Fibroblast of the aortic adventitia (primary cell): ENCODE measurements around the gene CUBN. TPM values are rescaled to one million over a fixed set of nuclear protein-coding genes. Genes with fewer than 3 reads are reported as not detected.
A peak's percentile ranks its signal among the peaks of the same experiment; 100 is the strongest.

Experiments used
- DNase-seq: peaks from one replicate; pipeline ENCODE4 v3.0.0-alpha.2; 2010; ENCODE audit warnings: low read depth
- H3K4me3 ChIP-seq: 2 replicates; pipeline ENCODE4 v1.5.1; 2011; ENCODE audit warnings: low read depth, mild to moderate bottlenecking, control low read depth, low read length, moderate library complexity
- total RNA-seq: library from RNA; depleted of rRNA; stranded (reverse); fragments of >200 nt; gene quantifications from 2 replicates; pipeline ENCODE4 v1.2.3, GENCODE V29; 2012; ENCODE audit warnings: low replicate concordance
- TF ChIP-seq, protein P1 (sequence below): IDR thresholded peaks from 2 replicates; pipeline ENCODE4 v1.5.1; 2011; ENCODE audit warnings: mild to moderate bottlenecking, low read length, control low read depth, inconsistent platforms; ENCODE audit not compliant: insufficient read depth

Gene CUBN
- total RNA-seq, 1 donor: 4.2 TPM

DNA sequence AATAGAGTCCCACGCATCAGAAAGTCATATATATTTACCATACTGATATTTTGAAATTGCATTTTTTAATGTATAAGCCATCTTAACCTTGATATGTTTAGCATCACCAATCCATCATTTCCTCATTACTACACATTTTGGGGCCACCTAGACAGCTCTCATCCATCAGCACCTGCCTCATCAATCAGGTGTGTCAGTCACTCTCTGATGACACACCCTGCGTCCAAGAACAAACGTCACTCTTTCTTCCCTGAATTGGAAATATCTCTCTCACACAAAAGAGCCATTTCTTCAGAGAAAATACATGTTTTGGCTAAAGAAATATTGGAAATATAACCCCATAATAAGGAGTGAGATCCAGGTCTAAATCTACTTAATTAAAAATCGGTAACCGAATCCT is 273.5 kb downstream of the CUBN start:
- TF ChIP-seq, protein P1, sequence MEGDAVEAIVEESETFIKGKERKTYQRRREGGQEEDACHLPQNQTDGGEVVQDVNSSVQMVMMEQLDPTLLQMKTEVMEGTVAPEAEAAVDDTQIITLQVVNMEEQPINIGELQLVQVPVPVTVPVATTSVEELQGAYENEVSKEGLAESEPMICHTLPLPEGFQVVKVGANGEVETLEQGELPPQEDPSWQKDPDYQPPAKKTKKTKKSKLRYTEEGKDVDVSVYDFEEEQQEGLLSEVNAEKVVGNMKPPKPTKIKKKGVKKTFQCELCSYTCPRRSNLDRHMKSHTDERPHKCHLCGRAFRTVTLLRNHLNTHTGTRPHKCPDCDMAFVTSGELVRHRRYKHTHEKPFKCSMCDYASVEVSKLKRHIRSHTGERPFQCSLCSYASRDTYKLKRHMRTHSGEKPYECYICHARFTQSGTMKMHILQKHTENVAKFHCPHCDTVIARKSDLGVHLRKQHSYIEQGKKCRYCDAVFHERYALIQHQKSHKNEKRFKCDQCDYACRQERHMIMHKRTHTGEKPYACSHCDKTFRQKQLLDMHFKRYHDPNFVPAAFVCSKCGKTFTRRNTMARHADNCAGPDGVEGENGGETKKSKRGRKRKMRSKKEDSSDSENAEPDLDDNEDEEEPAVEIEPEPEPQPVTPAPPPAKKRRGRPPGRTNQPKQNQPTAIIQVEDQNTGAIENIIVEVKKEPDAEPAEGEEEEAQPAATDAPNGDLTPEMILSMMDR: no peak
- no peak overlapping the region for H3K4me3 ChIP-seq
- DNase-seq: no peak

DNA sequence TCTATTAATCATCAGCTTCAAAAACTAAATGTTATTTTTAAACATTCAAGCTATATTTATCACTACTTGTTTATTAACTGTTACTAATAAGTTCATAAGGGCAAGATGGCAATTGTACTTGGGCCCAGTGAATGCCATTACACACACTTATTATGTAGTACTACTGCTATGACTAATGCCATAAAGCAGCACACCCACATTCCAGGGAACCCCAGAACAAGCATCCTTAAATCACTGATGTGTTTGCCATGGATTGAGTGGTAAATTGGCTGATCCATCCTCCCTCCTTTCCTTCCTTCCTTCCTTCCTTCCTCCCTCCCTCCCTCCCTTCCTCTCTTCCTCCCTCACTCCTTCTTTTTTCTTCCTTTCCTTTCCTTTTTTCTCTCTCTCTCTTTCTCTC is 275.0 kb downstream of the CUBN start:
- TF ChIP-seq, protein P1: no peak
- no peak overlapping the region for H3K4me3 ChIP-seq
- DNase-seq: peak; percentile 49

DNA sequence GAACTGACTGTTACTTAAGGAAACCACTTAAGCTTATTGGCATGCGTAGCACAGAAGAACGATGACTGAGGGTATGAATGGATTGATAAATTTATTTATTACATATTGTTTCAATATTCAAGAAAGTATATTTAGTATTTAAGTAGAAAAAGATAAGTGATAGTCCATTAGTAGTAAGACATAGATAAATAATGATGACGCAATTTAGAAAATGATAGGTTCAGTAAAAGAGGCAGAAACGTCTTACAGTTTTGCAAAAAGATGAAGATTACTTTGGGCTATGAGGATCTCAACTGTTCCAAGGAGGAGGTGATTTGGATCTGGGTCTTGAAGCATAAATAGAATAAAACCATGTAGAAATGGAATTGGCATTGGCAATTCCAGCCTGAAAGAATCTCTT is 275.8 kb downstream of the CUBN start:
- TF ChIP-seq, protein P1: no peak
- DNase-seq: no peak
- H3K4me3 ChIP-seq: no peak overlapping the region

DNA sequence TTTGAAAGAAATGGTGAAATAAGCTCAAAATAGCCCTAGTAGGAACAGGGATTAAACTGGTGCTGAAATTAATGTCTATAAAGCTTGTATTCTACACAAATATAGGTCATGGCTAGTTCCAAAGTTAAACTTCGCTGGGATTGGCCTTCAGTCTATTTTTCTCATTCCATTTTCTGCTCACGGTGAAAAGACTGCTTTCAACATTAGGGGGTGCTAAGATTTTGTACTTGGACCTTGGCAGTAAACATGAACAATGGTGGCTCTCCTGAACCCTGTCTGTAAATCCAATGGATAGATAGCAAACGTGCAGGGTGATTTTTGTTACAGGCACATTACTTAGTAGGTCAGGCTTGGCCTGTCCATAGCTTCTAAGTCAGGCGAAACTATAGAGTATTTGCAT is 276.4 kb downstream of the CUBN start:
- H3K4me3 ChIP-seq: no peak overlapping the region
- DNase-seq: peak; percentile 69

DNA sequence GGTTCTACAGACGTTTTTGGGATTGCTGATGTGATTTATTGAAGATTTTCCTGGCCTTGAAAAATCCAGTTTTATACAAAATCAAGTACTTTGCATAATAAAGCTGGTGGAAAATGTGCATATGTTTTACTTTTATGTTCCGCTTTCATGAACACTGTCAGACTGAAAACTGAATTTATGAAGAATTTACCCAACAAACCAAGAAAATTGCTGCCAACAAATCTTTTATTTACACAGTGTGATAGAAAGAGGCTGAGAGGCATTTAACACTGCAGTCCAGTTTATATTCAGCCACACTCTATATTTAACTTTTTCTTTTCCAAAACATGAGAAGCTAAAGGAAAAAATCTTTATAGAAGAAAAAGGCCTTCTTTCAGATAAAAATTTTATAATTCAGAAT is 277.0 kb downstream of the CUBN start:
- H3K4me3 ChIP-seq: no peak overlapping the region
- no peak for DNase-seq
- TF ChIP-seq, protein P1: no peak

More for the DNA sequence above, 276.4 kb downstream of the CUBN start:
- TF ChIP-seq, protein P1: peak; percentile 59

DNA sequence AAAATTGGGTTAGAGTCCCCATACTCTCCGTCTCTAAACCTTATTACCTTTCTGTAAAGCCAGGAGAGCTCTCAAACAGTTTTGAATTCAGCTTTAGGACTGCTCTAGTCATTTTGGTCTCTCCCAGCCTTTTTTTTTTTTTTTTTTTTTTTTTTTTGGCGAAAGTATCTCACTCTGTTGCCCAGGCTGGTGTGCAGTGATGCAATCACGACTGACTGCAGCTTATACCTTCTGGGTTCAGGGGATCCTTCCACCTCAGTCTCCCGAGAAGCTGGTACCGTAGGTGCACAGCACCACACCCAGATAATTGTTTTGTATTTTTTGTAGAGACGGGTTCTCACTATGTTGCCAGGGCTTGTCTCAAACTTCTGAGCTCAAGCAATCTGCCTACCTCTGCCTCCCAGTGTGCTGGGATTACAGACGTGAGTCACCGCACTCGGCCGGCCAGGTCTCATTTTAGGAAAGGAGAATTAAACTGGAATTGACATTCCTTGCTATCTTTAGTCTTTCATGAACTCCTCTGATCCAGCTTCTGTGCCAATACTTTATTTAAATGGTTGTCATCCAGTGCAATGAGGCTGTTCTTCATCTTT is 281.0 kb downstream of the CUBN start:
- TF ChIP-seq, protein P1: no peak
- peak; percentile 49 for DNase-seq
- no peak overlapping the region for H3K4me3 ChIP-seq

DNA sequence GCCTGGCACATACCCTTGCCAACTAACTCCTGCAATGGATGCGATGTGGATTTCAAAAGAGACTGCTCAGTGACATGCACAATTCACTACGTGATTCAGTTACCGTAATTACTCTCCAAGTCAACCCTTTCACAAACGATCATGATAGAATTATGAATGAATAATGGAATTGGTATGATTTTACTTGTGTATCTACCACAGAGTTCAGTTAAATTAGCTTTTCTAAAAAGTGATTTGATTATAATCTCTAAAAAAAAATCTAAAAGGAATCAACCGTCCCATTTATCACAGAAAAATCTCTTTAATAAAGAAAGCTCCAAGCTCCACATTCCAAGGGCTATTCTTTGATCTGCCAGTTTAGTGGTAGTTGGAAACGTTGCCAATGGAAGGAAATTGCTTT is 282.0 kb downstream of the CUBN start:
- TF ChIP-seq, protein P1: no peak
- peak; percentile 53 for DNase-seq
- H3K4me3 ChIP-seq: no peak overlapping the region
